ENCODE results near the gene CA7.
"Not testable (repeated sequence)": the region's sequence is repeated elsewhere in the genome, so short reads cannot be mapped to it uniquely, and the experiment has no call there.

The CA7 gene

DNA sequence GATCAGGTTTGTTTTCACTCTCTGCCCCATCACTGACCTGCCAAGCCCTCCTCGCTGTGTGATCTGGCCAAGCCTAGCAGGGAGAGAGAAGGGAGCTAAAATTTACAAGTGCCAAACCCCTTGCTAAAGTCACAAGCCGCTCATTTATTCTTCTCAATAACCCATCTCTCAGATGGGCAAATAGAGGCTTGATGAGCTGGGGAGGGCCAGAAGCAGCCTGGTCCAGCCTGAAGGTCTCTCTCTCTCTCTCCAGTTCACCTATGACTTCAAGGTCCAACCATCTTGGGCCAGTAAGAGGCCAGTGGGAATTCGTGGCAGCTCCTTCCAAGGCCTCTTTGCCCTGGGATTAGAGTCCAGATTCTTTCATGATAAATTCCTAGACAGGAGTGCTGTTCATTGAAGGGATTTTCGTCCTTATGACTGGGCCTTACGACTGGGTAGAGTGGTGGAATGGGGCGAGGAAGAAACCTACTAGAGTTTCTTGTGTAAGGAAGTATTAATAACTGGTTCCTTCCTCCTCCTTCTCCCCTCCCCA lies 3.4 kb downstream of the CA7 start:
- no peak for DNase-seq

DNA sequence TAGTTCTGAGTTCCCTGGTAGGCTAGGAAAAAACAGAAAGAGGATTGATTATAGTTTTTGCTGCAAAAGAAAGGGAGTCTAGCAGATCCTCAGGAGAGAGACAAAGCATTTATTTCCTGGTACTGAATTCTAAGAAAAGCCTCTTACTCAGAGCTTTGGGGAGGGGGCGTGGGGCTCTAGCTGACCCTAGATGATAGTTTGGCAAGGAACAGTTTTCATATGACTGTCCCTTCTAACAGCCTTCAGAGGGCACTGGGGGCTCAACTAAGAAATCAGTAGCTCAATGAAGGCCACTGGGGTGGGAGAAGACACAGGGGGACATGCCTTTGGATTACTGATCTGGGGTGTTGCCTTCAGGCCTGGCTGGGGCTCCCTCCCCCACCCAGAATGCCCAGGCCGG lies 4.0 kb downstream of the CA7 start:
- no peak for DNase-seq

DNA sequence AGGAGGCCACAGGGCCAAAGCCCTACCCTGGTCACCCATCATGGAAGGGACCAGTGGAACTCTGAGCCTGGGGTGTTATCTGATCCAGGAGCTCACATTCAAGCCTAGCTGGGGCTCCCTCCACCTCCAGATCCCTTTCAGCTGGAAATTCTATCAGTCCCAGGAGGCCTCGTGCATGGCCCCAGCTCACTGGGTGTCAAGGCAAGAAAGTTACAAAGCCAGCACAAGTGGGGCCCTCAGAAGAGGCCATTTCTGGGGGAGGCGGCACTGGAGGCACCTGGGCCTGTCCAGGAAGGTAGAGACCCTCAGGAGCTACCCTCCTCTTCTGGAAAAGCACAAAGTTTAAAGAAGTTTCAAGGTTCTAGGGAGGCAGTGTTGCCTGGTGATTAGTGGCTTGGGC lies 4.8 kb downstream of the CA7 start:
- DNase-seq: no peak

DNA sequence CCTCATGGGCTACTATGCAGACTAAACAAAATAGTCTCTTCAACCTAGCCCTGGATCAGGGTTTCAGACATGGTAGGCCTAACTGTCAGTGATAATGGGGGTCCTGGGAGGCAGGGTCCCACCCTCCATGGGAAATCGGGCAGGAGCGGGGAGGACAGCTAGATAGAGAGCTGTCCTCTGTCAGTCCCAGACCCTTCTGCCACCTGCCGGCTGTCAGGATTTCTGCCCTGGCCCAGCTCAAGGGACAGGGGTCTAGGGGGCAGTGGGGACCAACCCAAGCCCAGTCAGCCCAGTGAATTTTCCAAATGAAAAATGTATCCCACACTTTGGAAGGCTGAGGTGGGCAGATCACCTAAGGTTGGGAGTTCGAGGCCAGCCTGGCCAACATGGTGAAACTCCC lies 5.3 kb downstream of the CA7 start:
- DNase-seq: no peak

DNA sequence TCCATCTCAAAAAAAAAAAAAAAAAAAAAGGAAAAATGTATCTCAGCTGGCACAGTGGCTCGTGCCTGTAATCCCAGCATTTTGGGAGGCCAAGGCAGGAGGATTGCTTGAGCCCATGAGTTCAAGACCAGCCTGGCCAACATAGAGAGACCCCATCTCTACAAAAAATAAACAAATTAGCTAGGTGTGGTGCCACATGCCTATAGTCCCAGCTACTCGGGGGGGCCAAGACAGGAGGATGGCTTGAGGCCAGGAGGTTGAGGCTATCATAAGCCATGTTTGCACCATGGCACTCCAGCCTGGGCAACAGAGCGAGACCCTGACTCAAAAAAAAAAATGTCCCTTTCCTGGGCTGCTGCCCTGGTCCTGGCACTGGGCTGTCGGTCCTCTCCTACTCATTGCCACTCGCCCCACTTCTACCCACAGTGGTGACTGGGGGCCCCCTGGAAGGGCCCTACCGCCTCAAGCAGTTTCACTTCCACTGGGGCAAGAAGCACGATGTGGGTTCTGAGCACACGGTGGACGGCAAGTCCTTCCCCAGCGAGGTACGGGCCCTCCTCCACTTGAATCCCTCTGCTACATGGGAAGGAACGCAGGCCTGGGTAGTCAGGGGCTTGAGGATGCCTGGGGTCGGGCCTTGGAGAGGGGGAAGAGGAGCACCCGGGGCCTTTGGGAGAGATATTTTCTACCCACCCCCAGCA lies 6.1 kb downstream of the CA7 start:
- DNase-seq: no peak

DNA sequence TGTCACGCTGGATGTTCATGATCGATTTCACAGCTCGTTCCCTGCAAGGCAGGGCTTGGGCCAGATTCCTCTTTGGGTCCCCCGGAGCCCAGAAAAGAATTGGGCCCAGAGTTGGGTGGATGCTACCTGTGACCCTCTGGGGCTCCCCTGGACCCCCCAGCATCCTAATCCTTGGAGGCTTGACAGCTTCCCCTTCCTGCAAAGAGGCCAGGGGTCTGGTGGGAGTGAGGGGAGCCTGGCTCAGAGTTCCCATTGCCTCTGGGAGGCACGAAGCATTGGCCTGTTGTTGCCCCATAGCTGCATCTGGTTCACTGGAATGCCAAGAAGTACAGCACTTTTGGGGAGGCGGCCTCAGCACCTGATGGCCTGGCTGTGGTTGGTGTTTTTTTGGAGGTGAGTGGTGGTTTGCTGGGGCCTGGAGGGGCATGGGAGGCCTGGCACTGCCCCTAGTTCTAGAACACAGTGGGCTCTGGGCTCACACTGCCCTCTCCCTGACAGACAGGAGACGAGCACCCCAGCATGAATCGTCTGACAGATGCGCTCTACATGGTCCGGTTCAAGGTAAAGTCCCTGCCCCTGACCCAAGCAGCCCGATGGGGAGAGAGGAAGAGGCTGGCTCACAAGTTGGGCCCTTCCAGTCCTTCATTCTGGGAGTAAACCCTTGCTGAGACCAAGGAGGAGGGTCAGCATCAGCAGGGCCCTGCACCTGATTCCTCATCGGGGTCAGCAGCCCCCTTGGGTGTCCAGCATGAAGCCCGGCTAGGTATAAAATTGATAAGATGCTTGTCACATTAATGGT lies 7.2 kb downstream of the CA7 start:
- DNase-seq: no peak

DNA sequence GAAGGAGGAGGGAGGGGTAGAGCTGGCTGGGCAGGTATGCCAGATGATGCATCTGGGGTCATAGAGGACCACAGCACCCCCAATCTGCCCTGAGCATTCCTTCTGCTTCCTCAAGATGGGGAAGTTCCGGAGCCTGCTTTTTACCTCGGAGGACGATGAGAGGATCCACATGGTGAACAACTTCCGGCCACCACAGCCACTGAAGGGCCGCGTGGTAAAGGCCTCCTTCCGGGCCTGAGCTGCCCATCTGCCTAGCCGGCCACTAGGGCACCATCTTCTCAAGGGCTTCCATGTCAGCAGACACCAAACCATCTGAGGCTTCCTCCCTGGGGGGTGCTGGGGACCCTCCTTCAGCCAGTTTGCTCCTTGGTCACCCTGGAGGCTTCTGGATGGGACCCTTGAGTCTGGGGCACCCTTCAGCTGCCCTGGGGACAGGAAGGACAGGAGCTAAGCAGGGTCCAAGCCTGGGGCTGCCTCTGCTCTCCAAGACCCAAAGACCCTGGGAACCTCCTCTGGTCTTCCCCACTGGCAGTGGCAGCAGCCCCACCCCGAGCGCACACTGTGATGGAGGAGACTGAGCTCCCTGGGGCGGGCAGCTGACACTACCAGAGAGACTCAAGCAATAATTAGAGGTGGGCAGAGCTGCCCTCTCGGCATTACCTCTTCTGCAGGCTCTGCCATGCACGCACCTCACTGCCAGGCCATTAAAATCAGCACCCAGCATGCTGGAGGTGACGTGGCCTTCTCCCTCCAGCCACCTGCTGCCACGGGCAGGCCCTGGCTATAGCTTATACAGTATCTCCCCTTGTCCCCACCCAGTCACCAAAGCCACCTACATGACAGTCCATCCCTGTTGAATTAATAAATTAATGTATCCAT lies 9.3 kb downstream of the CA7 start:
- DNase-seq: no peak

DNA sequence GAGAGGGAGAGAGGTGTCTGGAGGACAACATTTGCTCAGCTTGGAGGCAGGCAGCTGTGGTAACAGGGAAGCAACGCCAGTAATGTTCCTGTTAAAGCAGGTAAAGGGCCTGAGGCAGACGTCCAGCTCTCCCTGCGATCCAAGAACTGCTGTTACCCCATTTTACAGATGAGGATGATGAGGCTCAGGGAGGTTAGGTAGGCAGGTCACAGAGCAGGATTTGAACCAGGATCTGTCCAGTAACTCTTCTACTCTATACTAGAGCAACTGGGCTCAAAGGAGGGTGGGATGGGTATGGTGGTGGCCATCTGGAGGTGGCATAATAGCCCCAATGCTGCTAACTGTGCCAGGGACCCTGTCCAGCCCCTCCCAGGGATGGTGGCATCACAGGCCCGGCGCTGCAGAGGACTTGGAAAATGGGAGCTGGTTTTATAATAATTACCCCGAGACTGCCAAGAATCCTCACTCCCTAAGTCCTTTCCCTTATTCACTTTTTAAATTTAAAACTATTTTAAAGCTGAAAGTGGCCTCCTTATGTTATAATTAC lies 12.0 kb downstream of the CA7 start:
- DNase-seq: no peak

DNA sequence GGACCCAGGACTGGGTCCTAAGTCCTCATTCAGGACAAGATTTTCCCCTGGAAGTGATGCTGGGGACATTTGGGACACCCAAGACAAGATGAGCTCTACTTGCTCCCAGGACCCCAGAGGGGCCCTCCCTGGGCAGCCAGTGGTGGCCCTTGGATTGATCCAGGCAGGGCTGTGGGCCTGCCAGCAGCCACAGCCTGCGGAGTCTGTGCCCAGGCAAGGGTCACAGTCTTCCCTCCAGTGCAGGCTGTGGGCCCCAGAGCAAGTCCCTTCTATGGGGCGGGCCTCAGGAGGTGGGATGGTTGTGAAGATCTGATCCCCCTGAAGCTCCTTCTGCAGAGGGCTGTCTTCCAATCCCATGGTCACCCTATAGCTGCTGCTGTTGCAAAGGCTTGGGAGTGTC lies 12.6 kb downstream of the CA7 start:
- DNase-seq: no peak

DNA sequence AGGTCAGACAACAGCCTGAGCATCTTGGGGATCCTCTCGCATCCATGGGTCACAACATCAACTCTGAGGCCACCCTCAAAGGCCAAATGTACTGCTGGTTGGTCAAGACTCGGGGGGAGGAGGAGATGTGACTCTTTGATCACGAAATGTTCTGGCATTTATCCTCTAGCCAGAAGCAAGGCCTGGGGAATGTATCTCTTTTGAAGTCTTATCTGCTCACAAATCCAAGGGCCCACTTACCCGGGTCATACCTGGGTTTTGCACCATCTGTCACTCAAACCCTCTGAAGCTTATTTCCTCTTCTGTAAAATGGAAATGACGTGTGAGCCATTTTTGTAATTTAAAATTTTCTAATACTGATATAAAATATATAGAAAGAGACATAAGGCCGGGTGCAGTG lies 13.2 kb downstream of the CA7 start:
- no peak for DNase-seq

DNA sequence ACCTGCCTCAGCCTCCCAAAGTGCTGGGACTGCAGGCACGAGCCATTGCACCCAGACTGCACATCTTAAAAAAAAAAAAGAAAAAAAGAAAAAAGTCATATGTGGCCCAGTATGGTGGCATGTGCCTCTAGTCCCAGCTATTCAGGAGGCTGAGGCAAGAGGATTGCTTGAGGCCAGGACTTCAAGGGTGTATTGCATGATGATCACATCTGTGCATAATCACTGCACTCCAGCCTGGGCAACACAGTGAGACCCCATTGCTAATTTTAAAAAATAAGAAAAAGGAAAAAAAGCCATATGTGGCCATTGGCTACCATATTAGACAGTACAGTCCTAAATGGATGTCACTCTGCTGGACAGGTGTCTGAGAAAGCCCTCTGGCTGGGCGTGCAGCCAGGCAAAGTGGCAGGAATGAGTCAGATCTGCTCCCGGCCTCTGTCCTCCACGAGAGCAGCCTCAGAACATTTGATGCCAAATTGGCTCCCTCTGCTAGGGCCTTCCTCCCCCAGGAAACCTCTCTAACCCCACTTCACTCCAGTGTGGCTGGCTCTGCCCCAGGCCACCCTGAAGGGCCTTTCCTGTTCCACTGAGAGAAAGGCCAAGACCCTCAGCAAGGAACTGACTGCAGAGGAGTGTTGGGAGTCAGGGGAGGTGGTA lies 14.7 kb downstream of the CA7 start:
- DNase-seq: no peak

DNA sequence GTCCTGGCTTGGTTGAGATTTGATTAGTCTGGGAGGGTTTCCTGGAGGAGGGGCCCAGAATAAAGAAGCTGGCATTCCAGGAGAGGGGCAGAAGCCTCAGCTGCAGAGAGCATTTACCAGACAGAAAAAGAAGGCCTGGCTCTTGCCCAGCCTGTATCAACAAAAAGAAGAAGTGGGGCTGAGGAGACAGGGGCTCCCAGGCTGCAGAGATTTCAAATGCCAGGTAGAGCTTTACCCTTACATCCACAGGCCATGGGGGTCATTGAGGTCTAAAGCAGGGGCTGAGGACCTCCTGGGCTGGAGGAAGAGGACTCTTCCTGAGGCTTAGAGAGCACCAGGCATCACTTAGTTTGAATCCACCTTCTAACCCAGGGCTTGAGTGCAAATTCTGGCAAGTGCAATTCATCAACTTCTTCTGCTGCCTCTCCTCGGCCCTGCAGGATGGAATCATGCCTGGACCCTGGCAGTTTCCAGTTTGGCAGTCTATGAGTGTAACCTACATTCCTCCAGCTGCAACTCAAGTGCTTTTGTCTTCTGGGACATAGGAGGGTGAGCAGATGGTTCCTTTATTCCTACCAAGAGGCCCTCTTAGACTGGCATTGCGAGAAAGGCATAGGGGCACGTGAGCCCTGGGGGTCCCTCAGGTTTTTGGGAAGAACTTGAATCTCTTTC lies 15.3 kb downstream of the CA7 start:
- DNase-seq: no peak

DNA sequence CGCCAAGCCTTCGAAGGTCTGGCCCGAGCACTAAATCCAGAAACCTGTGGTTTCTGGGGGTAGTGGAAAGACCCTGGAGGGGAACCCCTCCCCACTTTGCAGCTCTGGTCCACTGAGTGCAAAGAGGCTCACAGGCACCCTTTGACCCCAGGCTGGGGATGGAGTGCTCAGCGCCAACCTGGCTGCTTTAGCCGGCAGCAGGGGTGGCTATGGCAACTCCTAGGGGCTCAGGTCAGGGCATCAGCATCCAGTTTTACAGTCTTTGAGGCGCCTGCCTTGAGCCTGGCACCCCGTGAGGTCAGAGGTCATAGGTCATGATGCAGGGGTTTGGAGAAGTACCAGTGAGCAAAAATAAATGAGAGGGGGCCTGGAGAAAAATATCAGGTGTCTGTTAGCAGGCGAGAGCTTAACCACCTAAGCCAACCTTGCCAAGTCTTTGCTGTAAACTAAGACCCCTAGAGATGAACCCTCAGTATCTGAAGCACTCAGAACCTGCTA lies 17.9 kb downstream of the CA7 start:
- DNase-seq: no peak

DNA sequence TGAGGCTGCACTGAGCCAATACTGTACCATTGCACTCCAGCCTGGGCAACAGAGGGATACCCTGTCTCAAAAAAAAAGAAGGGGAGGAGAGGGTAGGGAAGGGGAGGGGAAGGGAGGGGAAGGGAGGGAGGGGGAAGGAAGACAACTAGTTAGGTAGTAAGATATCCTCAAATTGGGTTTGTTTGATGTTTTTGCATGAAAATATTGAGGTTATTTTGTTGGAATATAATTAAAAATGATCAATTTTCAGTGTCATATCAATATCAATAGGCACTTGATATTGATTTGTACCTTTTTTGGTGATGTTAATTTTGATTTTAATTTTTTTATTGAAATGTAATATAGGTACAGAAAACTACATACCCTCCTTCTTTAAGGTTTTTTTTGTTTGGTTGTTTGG lies 19.5 kb downstream of the CA7 start:
- no peak for DNase-seq

DNA sequence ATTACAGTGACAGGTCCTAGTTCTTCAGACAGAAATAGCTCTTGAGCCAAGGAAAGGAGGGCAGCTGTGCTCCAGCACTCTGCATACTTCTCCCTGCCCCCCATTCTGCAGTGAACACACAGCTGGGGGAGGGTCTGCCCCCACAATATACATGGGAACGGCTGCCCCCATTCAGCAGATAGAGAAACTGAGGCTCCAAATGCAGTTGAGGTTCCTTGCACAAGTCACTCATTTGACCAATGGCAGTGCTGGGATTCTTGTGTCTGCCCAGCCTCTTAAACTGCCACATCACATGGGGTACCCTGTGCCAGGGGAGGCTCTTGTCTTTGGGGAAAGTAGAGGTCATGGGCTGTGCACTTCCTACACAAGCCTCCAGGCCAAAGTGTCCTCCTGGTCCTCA lies 25.2 kb downstream of the CA7 start:
- no peak for DNase-seq

DNA sequence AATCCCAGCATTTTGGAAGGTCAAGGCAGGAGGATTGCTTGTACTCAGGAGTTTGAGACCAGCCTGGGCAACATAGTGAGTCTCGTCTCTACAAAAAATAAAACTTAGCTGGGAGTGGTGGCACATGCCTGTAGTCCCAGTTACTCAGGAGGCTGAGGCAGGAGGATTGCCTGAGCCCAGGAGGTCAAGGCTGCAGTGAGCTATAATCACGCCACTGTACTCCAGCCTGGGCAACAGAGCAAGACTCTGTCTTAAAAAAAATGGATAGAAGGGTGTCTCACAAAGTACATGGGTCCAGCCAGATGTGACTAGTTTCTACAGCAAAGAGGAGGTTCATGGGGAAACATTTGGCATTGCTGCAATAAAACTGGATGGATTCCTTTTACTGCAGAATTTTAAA lies 27.1 kb downstream of the CA7 start:
- DNase-seq: not testable (repeated sequence)

DNA sequence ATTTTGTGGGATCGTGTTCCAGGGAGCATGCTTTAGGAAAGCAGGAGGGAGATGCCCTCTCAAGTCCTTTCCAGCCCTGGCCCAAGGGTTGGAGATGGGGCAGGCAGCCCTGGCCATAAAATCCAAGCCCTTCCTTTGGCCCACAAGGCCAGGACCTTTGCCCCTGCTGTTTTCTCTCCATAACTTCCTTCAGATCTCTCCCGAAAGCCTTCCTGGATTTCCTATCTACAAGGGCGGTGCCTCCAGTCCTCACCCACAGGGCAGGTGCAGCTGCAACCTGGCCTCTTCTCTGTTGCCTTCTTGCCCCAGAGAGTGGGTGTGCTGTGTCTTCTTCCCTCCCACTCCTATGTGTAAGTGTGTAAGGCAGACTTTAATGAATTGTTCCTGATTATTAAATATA lies 27.6 kb downstream of the CA7 start:
- DNase-seq: no peak

DNA sequence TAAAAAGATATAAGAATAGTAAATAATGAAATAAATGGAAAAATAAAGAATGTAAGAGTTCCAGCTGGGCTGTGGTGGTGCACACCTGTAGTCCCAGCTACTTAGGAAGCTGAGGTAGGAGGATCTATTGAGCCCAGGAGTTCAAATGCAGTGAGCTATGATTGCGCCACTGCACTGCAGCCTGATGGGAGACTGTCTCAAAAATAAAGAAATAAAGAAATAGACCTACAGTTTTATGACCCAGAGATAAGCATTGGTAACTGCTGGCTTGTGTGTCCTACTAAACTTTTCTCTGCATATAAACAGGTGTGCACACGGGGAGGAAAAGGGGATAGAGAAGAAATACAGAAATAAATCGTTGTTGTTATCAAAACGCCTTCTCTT lies 28.3 kb downstream of the CA7 start:
- no peak for DNase-seq

DNA sequence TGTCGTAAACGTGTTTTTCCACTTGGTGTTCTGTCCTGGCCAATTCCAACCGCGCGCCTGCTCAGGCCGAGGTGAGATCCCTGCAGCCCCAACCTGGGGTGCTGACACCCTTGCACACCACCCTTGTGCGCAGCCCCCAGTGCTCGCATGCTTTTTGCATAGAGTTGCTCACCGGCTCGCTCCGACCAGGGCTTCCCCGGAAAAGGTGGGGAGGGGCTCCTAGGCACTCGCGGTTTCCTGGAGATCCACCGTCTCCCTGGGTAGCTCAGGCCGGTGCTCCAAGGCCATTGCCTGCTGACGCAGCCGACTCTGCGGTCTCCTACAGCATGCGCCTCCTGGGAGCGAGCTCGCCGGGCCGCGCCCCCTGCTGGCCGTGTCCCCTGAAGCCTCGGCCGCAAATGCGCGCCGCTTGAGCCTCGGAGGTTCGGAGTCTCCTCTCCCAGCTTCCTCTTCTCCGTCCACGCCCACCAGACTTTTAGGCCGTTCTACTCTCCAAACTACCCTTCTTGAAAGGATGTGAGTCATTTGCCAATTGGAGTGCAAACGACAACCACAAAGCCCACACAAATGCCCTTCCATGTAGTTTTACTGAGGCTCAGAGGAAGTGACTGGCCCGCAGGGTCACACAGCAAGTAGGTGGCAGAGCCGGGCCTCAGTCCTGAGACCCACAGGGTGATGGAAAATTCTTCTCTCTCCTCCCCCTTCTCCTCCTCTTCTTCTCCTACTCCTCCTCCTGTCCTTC lies 28.9 kb downstream of the CA7 start:
- peak; percentile 89 for DNase-seq

DNA sequence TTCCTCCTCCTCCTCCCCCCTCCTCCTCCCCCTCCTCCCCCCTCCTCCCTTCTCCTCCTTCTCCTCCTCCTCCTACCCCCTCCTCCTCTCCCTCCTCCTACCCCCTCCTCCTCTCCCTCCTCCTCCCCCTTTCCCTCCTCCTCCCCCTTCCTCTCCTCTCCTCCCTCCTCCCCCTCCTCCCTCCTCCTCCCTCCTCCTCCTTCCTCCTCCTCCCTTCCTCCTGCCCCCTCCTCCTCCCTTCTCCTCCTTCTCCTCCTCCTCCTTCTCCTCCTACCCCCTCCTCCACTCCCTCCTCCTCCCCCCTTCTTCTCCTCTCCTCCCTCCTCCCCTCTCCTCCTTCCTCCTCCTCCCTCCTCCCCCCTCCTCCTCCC lies 29.5 kb downstream of the CA7 start:
- no peak for DNase-seq

All from CD4-positive, alpha-beta T cell treated with Interleukin-21 for 1 hour (primary cell).